Right lobe of liver (tissue), 4 donors: ENCODE measurements around the gene MYO1H.

Experiments used
- POLR2A ChIP-seq: fragments of 450-650 bp; IDR thresholded peaks from one replicate; pipeline ENCODE4 v1.6.1; 2017; ENCODE audit warnings: antibody characterized with exemption, mild to moderate bottlenecking
- TF ChIP-seq, protein P1 (sequence below), 4 donors: fragments of 200-600 bp in 3 of 4; fragments of 450-650 bp in 1 of 4; IDR thresholded peaks; one replicate each; pipeline versions ENCODE4 v1.5.1 to v1.8.0; 2016 to 2022; ENCODE audit warnings: antibody characterized with exemption in 4 of 4, mild to moderate bottlenecking in 2 of 4
- donor health status: DM: no; HTN: no; CAD: no.
- donor health status: DM: no; HTN: no; CAD: no.
- donor health status: DM: no; HTN: yes; CAD: no.

DNA sequence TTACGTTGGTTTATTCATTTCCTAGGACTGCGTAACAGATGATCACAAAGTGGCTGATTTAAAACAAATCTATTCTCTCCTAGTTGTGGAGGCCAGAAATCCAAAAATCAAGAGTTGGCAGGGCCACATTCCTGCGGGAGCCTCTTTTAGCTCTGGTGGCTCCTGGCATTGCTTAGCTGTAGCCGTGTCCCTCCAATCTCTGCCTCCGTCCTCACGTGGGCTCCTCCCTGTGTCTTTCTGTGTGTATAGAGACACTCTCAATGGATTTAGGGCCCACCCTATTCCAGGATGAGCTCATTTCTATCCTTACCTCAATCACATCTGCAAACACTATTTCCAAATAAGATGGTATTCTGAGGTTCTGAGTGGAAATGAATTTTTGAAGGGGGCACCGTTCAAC is 86.9 kb downstream of the MYO1H start:
- no peak for TF ChIP-seq POLR2A
- TF ChIP-seq, protein P1, sequence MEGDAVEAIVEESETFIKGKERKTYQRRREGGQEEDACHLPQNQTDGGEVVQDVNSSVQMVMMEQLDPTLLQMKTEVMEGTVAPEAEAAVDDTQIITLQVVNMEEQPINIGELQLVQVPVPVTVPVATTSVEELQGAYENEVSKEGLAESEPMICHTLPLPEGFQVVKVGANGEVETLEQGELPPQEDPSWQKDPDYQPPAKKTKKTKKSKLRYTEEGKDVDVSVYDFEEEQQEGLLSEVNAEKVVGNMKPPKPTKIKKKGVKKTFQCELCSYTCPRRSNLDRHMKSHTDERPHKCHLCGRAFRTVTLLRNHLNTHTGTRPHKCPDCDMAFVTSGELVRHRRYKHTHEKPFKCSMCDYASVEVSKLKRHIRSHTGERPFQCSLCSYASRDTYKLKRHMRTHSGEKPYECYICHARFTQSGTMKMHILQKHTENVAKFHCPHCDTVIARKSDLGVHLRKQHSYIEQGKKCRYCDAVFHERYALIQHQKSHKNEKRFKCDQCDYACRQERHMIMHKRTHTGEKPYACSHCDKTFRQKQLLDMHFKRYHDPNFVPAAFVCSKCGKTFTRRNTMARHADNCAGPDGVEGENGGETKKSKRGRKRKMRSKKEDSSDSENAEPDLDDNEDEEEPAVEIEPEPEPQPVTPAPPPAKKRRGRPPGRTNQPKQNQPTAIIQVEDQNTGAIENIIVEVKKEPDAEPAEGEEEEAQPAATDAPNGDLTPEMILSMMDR (IDR thresholded peaks at IDR 0.05) = no peak
